ENCODE data around the gene SETX.

SETX gene

GRCh38 chr9:132239999-132240840 lies 114.6 kb downstream of the SETX start:
- H3K36me3 Mint-ChIP-seq (ENCODE audit: low read depth): no peaks in the 10 kb centered on the region
- H3K27me3 Mint-ChIP-seq (ENCODE audit: low read depth): peaks cover 80% of the 10 kb centered on the region
- H3K9me3 Mint-ChIP-seq: no peaks in the 10 kb centered on the region
- peak overlapping the region; percentile 53 to 75 (median 61) for H3K4me3 Mint-ChIP-seq
- no peak overlapping the region for H3K27ac Mint-ChIP-seq
- peaks cover 13% of the 10 kb centered on the region for H3K4me1 Mint-ChIP-seq
- TF ChIP-seq CTCF (IDR thresholded peaks at IDR 0.05; ENCODE audit: unreplicated experiment in 3 of 3): no peak

GRCh38 chr9:132239518-132239917 lies 115.3 kb downstream of the SETX start:
- no peaks in the 10 kb centered on the region for H3K36me3 Mint-ChIP-seq (ENCODE audit: low read depth)
- TF ChIP-seq CTCF (IDR thresholded peaks at IDR 0.05; ENCODE audit: unreplicated experiment in 3 of 3): no peak
- peaks cover 16% of the 10 kb centered on the region for H3K4me1 Mint-ChIP-seq
- H3K27me3 Mint-ChIP-seq (ENCODE audit: low read depth): peaks cover 79% of the 10 kb centered on the region
- no peak overlapping the region for H3K27ac Mint-ChIP-seq
- H3K4me3 Mint-ChIP-seq: peak overlapping the region in 1 of 3 experiments; percentile 33
- H3K9me3 Mint-ChIP-seq: no peaks in the 10 kb centered on the region

- peaks cover 15% of the 10 kb centered on the region for H3K4me1 Mint-ChIP-seq
- peak overlapping the region in 1 of 3 experiments; percentile 45 for H3K4me3 Mint-ChIP-seq
- TF ChIP-seq CTCF (IDR thresholded peaks at IDR 0.05; ENCODE audit: unreplicated experiment in 3 of 3): no peak
- H3K36me3 Mint-ChIP-seq (ENCODE audit: low read depth): no peaks in the 10 kb centered on the region
- H3K27me3 Mint-ChIP-seq (ENCODE audit: low read depth): peaks cover 77% of the 10 kb centered on the region
- no peak overlapping the region for H3K27ac Mint-ChIP-seq
- H3K9me3 Mint-ChIP-seq: no peaks in the 10 kb centered on the region
These were observed 115.8 kb downstream of the SETX start for GRCh38 chr9:132238992-132239391.

GRCh38 chr9:132238026-132238972 lies 116.5 kb downstream of the SETX start:
- peak overlapping the region in 1 of 3 experiments; percentile 34 for H3K4me3 Mint-ChIP-seq
- H3K9me3 Mint-ChIP-seq: no peaks in the 10 kb centered on the region
- TF ChIP-seq CTCF (IDR thresholded peaks at IDR 0.05; ENCODE audit: unreplicated experiment in 3 of 3): no peak
- peaks cover 15% of the 10 kb centered on the region for H3K4me1 Mint-ChIP-seq
- no peak overlapping the region for H3K27ac Mint-ChIP-seq
- H3K36me3 Mint-ChIP-seq (ENCODE audit: low read depth): no peaks in the 10 kb centered on the region
- H3K27me3 Mint-ChIP-seq (ENCODE audit: low read depth): peaks cover 70% of the 10 kb centered on the region

- no peak for TF ChIP-seq CTCF (IDR thresholded peaks at IDR 0.05; ENCODE audit: unreplicated experiment in 3 of 3)
- Mint-ChIP-seq H3K9me3 (no peaks in the 10 kb centered on the region), H3K27me3 (ENCODE audit: low read depth) (peaks cover 62% of the 10 kb centered on the region), H3K4me3 (no peak overlapping the region), H3K4me1 (peaks cover 18% of the 10 kb centered on the region), H3K27ac (no peak overlapping the region), H3K36me3 (ENCODE audit: low read depth) (no peaks in the 10 kb centered on the region)
These were observed 117.3 kb downstream of the SETX start for GRCh38 chr9:132237481-132237880.
